GM19468 (cell line): ENCODE data around the gene THEM5.

Source experiments
- ATAC-seq: cut with Tn5 transposase; IDR thresholded peaks from one replicate; pipeline ENCODE4 v1.9.1; 2021; ENCODE audit warnings: mild to moderate bottlenecking, moderate library complexity, moderate number of reproducible peaks; ENCODE audit not compliant: unreplicated experiment; ENCODE audit errors: extremely low read depth

The THEM5 gene

DNA sequence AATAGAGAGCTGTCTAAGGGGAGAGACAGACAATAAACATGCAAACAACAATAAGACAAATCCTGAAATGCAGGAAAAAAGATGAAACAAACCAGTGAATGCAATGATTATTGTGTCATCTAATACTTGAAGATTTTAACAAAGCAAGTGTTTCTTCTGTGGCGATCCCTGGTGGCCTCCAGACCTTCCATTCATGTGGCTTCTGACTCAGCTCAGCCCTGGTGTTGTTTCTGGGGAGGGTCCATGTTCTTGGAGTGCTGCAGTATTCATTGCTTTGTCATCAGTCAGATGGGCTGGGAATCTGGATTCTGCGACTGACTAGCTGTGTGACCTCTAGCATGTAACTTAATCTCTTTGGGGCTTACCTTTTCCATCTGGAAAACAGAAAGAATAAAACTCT lies 12.4 kb downstream of the THEM5 start:
- ATAC-seq = no peak

DNA sequence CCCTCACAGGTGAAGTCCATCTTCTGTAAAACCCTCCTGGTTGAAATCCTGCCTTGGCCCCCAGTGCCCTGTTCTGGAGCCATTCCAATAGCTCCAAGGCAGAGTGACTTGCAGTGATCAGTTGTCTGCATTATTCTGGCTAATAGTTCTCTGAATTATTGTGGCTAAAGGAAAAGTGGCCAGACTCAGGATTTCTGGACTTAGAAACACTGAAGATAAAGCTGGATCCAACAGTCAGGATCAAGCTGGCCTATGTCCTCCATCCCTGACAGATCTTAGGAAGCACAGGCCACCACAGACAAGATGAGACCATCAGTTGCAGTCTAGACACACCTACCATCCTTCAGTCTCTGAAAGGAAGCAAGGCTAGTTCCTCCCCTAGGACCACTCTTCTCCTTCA lies 13.1 kb downstream of the THEM5 start:
- ATAC-seq = no peak

DNA sequence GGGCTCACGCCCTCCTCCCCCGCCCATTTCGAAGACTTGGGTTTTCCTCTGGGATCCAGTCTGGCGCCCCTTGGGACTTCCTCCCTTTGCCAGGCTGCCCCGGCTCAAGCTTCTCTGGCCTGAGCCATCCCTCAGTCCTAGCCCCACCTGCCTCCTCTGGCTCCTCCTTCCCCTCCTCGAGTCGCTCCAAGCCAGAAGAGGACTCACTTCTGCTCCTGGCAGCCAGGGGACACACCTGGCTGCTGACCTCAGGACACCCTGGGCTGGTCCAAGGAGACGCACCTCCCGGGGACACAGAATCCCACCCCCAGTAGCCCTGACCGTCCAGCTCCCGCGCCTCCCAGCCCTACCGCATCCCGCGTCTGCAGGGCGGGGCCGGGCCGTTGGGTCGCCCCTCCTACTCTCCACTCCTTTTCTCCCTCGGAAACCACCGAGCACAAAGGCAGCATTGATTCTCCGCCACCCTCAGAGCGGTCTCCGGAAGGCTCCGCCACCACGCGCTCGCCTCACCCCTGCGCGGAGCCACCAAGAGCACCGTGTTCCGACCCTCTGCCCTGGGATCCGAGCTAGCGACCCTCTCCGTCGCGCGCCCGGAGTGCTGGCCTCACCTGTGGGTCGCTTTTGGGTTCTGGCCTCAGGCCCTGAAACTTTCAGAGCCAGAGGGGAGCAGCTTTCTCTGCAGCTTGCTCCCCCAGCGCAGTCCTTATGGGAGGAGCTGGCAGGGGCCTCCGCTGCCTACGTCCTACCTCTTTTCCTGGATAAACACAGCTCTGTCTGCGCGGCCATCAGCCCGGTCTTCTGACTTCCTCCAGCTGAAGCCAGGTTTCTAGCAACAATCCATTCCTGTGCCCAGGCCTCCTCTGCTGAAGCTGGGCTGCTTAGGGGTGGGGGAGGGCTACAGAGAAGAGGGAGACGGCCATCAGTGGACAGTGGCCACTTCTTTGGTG lies 13.8 kb downstream of the THEM5 start, which contains the start of gene C2CD4D:
Gene C2CD4D (minus strand): TSS at position 364 of the 947 bp plus-strand sequence. CDS start 831 bp downstream, outside the sequence.
- ATAC-seq = no peak

DNA sequence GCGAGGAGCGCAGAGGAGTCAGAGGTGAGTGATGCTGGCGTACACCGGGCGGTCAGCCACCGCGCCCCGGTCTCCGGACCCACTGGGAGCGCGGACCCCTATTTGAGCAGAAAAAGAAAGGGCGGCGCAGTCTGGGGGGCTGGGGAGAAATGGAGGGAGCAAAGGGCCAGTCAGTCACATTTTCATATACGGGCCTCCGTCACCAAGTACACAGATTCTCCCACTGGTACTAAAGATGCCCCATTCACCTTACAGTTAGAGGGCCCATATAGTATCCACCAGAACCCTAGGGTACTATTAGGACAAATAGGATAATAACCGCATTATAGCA lies 14.5 kb downstream of the THEM5 start:
- ATAC-seq = no peak

- no peak for ATAC-seq
Measured at GRCh38 chr1:151838222-151839081, 15.1 kb downstream of the THEM5 start.

DNA sequence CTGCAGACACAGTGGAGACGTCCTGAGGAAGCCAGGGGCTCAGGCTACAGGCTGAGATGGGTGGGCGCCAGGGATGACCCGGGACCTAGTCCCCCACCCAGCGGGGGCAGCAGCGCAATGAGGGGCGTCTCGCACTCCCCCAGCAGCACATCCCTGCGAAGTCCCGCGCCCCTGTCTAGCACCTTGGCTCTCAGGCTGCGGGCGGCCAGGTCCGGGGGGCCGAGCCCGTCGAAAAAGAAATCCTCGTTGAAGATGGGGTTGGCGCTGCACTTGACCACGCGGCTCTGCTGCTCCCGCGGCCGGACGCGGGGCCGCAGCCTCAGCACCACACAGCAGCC lies 15.7 kb downstream of the THEM5 start:
- ATAC-seq = no peak

GRCh38 chr1:151837197-151837596 lies 16.3 kb downstream of the THEM5 start:
- ATAC-seq = no peak

DNA sequence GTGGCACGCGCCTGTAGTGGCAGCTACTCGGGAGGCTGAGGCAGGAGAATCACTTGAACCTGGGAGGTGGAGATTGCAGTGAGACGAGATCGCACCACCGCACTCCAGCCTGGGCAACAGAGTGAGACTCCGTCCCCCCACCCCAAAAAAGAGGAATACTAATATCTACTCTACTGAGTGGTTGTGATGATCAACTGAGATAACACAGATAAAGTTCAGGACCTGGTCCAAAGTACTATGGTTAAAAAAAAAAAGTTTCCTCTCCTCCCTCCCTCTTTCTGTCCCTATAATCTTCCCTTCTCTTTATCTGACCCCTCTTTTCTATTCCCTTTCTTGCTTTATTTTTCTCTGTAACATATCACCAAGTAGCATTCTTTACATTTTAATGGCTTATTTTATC lies 17.9 kb downstream of the THEM5 start:
- no peak for ATAC-seq

- ATAC-seq = no peak
Measured at GRCh38 chr1:151834239-151834638, 19.3 kb downstream of the THEM5 start.

GRCh38 chr1:151833172-151833900 lies 20.2 kb downstream of the THEM5 start:
- no peak for ATAC-seq

DNA sequence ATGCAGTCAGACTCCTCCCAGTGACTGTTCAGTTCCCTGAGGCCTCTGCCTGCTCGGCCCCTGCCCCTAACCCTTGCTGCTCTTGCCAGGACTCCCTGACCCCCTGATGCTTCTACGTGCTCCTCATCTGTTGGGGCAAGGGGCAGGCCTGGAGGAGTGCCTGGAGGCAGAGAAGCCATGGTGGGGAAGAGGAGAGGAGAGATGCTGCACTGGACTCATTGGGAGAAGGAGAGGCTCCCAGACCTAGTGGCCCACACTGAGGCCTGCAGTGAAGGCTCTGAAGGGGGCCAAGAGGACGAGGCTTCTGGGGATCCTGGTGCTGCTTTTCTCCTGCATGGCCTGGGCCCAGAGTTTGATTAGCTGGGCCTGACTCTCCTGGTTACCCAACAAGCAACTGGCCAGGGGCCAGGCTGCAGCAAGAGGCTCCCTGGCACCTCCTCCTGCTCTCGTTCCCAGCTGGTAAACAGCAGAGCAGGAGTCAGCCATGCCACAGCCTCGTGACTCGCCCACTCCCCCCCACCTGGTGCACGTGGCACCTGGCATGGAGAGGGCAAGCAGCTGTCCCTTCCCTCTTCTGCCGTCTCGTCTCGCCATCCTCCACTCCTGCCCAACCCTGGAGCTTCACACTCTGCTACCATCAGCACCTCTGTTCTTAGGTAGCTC lies 21.1 kb downstream of the THEM5 start:
- ATAC-seq = no peak

- ATAC-seq = no peak
Measured at GRCh38 chr1:151831605-151832004, 21.9 kb downstream of the THEM5 start, which contains the start of gene RORC. Gene RORC, minus strand, starts transcription at chr1:151831802. Its CDS starts 38 bp downstream, at chr1:151831764.

- no peak for ATAC-seq
Measured at GRCh38 chr1:151831256-151831591, 22.3 kb downstream of the THEM5 start.

GRCh38 chr1:151830055-151830454 lies 23.5 kb downstream of the THEM5 start:
- ATAC-seq = no peak

GRCh38 chr1:151829352-151830046 lies 24.0 kb downstream of the THEM5 start:
- ATAC-seq = no peak

DNA sequence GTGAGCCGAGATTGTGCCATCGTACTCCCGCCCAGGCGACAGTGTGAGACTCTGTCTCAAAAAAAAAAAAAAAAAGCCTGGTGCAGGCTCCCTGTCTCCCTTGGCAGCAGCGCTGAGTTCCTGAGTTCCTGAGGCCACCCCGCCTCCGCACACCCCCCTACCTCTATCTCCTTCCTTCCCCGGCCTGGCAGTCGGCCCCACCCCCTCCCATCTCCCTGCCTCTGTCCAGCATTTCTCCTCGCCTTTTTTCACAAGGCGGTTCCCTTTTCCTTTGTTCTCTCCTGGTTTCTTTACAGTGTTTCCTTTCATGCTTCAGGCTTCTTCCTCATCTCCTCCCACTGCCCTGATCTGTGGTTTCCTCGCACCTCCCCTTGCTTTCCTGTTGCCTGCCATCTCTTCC lies 24.6 kb downstream of the THEM5 start:
- no peak for ATAC-seq

GRCh38 chr1:151827853-151828252 lies 25.7 kb downstream of the THEM5 start:
- ATAC-seq = no peak

DNA sequence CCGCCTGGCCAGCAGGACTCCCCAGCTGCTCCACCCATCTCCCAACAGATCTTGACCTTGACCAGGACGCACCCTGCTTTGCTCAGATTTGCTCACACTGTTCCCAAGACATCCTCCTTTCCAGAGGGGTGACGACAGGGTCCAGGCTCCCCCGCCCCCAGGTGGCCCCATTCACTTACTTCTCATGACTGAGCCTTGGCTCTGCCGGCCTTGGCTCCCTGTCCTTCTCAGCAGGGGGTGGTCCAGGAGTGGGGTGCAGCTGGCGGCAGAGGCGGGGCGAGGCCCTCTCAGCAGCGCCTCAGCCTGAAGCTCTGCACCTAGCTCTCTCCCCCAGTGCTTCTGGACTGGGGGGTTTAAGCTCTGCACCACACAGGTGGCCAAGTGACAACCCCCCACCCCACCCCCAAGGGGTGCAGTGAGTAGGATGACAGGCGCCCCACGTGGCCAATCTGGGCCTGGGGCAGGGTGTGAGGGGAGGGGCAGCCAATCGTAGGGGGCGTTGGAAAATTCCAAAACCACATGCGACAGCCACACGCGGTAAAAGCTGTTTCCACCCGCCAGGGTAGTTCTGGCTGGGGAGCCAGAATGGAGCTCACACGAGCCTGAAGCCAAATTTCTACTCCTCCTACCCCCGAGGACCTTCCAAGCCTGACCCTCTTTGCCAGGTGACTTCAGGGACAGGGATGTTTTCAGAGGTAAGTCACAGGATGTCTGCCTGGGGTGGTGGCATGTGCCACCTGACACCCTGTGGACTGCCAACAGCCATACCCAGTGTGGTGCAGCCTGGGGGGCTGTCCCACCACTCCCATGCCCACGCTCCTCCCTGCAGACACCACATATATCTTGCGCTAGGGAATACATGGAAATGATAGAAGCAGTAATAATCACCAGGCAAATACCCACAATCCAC lies 27.5 kb downstream of the THEM5 start:
- ATAC-seq = no peak
